Stimulated activated CD8-positive, alpha-beta memory T cell treated with anti-CD3 and anti-CD28 coated beads, Interleukin-7, amount 100 ng/mL, for 1 hour (primary cell): ENCODE measurements around the gene ATP2B3.
"Not testable (repeated sequence)": the region's sequence is repeated elsewhere in the genome, so short reads cannot be mapped to it uniquely, and the experiment has no call there.

Source experiments
- DNase-seq, 2 donors: peaks; one replicate each; pipeline ENCODE4 v3.0.0-alpha.2; 2020; ENCODE audit warnings: low read depth in 2 of 2

ATP2B3 gene

GRCh38 chrX:153593811-153594500, 76.5 kb downstream of the ATP2B3 start:
- no peak for DNase-seq

- no peak for DNase-seq
These were observed 77.9 kb downstream of the ATP2B3 start for GRCh38 chrX:153595387-153595786.

- DNase-seq: no peak
These were observed 78.7 kb downstream of the ATP2B3 start for GRCh38 chrX:153595859-153596857.

GRCh38 chrX:153596981-153597750, 79.7 kb downstream of the ATP2B3 start:
- DNase-seq: no peak

- no peak for DNase-seq
These were observed 81.2 kb downstream of the ATP2B3 start, which contains the start of gene CCNQ for GRCh38 chrX:153598541-153599191. TSS of gene CCNQ (minus strand) at chrX:153599139. CDS start at chrX:153599073, 66 bp downstream.

- DNase-seq: peak; percentile 65 to 70
These were observed 82.0 kb downstream of the ATP2B3 start for GRCh38 chrX:153599192-153600031.

- DNase-seq: no peak
These were observed 82.6 kb downstream of the ATP2B3 start for GRCh38 chrX:153600032-153600373.

- no peak for DNase-seq
These were observed 83.5 kb downstream of the ATP2B3 start for GRCh38 chrX:153600921-153601320.

GRCh38 chrX:153601511-153602110, 84.2 kb downstream of the ATP2B3 start:
- no peak for DNase-seq

GRCh38 chrX:153602601-153603000, 85.2 kb downstream of the ATP2B3 start:
- DNase-seq: no peak

- no peak for DNase-seq
These were observed 85.8 kb downstream of the ATP2B3 start for GRCh38 chrX:153603131-153603656.

GRCh38 chrX:153604666-153605380, 87.4 kb downstream of the ATP2B3 start:
- DNase-seq: not testable (repeated sequence)

- no peak for DNase-seq
These were observed 89.1 kb downstream of the ATP2B3 start for GRCh38 chrX:153606503-153606902.

GRCh38 chrX:153608376-153608775, 90.9 kb downstream of the ATP2B3 start:
- DNase-seq: no peak

- no peak for DNase-seq
These were observed 91.4 kb downstream of the ATP2B3 start for GRCh38 chrX:153608806-153609205.

GRCh38 chrX:153609917-153610835, 92.7 kb downstream of the ATP2B3 start:
- DNase-seq: peak; percentile 31 to 64

GRCh38 chrX:153610836-153611213, 93.4 kb downstream of the ATP2B3 start:
- no peak for DNase-seq
